Dermis blood vessel endothelial cell (primary cell): Measurements from ENCODE around the gene ZIC2. TPM values are rescaled to one million over a fixed set of nuclear protein-coding genes. Genes with fewer than 3 reads are reported as not detected.
A peak's percentile ranks its signal among the peaks of the same experiment; 100 is the strongest.

Experiments used
- DNase-seq: peaks from one replicate; pipeline ENCODE4 v3.0.0; 2010
- total RNA-seq: library from RNA; depleted of rRNA; stranded (reverse); fragments of >200 nt; gene quantifications from 2 replicates; pipeline ENCODE4 v1.2.3, GENCODE V29; 2014

ZIC2 gene
- total RNA-seq, 1 donor from 2014 or later: not detected

DNA sequence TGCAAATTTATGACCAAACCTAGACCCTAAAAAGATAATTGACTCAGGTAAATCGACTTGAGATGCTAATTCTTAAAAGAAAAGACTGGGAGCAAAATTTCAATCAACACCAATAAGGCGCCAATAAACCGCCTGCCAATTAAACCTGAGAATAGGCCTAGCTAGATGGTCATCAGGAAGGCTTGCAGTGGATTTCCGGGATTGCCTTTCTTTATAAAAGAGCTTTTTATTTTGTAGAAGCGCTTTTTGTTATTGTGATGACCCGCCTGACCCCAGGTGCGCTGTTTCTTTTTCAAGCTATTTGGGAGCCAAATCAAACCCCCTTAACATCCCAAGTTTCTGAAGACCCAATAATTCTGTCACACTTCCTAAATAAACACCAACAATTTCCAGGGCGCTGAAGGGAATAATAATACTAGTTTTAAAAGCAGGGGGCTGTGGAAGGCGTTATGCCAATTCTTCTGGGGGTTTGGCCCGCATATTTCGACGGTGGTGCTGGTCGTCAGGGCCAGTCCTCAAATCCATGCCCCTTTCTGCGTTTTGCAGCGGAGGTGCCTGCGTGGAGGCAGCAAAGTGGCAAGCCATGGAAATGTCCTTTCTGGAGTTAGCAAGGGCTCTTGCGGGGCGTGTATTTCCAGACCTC lies 7.2 kb upstream of the ZIC2 start:
- no peak for DNase-seq

DNA sequence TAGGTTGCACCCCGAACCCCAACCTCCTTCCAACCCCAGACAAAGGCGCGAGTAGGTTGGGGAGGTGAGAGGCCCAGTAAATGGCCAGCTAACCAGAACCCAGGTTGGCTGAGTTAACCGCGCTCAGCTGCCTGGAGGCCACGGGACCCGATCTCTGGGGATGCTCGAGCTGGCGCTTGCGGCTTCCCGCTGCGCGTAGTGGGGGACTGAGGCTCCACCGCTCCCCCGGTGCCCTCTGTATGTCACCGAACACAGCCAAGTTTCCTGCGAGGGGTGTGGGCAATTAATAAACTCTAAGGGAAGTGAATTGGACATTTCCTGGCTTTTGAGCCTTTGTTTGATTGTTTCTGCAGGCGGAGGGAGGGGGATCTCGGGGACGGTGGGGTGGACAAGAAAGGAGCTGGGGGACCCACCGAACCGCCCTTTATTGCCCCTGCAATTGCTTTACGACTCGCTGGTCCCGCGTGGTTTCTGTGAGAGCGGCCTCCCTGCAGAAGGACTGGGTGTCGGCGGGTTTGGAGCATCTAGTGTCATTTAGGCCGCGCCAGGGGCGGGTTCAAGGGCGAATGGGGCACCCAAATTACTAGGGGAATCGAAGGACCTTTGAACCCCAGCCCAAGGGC lies 6.5 kb upstream of the ZIC2 start:
- no peak for DNase-seq

DNA sequence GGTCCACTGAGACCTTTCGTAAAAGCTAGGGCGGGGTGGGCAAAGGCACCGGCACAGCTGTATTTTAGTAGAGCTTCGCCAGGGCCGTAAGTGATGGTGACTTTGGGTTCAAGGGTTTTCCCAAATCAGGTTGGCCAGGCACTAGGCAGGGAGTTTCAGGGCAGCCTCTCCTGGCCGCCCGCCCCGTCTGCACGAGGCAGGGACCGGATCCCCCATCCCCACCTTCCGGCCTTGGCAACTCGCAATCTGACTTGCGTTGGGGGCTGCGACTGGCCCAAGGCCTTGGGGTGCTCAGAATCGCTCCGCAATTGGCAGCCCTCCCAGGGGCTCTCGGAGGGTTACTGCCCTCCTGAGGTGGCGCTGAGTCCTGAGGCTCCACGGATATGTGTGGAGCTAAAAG lies 6.0 kb upstream of the ZIC2 start:
- DNase-seq: no peak

DNA sequence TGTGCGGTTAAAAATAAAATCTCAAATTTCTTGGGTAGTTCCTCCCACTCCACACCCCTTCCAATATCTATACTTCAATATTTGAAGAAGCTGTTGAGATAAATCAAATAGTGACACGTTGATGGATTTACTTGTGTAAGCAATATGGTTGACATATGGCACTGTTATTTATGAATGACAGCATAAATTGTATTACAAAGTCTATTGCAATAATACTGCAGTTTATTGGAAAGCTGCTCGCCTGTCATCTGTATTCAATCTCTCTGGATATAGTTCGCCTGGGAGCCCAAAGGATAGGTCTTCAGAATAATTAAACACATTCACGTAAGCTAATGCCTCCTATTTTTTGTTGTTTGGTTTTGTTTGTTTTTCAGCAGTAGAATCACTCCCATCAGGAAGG lies 5.0 kb upstream of the ZIC2 start:
- no peak for DNase-seq

DNA sequence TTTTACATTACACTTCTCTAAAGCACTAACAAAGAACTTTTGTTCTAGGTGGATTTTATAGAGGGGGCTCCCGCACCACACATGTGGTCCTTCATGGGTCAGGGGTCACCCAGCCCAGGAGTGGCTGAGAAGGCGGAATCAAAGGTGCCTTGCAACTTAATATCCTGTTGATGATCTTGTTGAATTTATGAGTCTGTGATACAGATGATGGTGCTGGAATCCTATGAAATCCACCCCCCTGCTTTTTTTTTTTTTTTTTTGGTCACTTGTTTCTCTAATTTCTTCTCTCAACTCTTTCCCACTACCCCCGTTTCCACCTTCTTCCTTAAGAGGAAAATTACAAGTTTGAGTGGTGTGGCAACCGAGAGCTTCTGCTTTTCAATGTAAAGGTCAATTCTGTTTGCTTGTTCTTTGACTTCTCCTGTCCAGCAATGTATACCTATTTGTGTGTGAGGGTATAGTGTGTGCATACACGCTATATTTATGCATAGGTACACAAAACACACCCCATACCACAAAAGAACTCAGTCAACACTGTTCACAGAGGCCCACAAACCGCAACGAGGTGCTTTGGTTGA lies 4.2 kb upstream of the ZIC2 start:
- DNase-seq: no peak

DNA sequence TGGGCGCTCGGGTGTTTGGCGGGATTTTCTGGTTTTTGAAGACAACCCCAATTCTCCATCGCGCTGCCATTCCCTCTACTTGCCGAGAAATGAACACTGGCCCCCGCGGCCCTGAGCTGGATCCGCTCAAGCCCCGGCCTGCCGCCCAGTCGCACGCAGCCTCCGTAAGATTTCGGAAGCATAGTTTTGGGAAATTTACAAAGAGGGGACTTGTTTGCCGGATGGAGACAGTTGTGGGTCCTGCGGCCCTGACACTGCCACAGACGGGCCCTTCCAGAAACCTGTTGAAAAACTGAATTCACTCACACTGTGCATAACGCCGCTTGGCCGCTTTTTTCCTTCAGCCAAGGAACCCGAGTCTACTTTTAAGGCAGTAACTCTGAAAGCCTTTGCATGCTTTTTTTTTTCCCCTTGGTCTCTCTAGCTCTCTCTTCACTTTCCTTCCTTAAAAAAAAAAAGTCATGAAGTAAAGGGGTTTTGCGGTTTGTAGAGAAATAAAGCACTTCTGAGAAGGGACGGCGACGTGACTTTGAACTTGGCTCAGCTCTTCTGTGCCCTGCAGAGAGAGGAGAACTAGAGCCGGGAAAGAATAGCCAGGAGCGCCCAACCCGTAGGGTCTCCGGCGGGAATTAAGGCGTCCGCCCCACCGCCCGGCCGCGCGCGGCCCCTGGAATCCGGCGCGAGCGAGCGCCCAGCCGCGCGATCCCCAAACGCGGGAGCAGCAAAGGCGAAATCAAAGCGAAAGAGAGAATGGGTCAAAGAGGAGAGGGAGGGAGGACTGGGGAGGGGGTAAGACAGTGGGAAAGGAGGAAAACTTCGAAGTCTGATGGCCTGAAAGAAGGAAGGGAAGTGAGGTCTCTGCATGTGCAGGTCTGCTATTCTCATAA lies 3.4 kb upstream of the ZIC2 start:
- no peak for DNase-seq

DNA sequence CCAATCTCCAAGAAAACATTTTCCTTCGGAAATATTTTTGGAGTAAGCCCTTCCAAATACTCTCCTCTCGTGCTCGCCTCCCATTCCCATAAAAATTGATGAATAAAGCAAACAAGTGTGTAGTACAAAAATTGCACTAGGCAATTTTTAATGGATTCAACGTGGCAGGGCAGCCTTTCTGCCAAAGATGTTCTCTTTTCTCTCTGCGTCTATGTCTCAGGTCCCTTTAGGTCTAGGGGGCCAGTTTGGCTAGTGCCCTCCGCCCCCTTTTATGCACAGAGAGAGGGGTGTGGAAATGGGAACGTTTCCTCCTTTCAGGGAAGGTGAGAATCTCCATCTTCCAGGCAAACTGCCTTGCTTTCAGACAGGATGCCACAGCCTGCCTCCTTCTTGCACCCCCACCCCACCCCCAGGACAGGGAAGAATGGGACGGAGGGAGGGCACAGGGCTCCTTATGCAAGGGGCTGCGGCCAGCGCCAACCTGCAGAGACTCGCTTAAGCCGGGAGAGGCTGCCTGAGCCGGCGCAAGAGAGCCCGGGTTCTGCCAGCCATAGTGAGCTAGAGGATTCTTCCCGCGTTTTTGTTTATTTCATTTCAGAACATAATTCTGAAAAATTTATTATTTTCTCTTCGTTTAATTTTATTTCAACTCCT lies 2.7 kb upstream of the ZIC2 start:
- no peak for DNase-seq

DNA sequence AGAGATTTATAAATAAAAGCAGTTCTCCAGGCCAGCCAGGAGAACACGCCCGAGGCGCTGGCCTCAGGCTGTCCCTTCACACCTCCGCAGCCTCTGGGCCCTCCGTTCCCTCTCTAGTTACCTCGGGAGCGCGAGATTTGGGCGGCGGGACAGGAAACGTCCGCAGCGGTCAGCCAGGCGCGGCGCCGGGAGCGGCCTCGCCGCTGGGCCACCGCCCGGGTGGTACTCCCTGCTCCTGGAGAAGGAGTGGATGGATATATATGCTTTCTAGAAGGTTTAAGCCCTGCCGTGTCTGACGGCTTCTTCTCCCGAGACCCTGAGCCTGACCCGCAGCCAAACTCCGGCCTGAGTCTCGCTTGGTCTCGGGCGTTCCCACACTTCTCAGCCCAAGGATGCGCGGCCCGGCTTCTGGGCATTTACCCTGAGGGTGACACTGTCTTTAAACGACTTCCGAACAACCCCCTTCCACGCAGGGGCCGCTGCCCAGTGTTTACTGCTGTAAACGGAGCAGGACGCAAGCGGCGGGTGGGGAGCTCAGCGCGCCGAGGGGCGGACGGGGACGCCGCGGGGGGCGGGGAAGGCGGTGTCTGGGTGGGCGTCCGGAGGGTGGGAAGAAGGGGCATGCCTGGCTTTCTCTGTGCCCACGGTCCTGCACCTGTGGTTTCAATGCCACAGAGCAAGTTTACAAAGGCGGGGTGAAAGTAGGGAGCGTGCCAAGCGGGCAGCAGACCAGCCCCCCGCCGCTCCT lies 2.0 kb upstream of the ZIC2 start:
- no peak for DNase-seq

DNA sequence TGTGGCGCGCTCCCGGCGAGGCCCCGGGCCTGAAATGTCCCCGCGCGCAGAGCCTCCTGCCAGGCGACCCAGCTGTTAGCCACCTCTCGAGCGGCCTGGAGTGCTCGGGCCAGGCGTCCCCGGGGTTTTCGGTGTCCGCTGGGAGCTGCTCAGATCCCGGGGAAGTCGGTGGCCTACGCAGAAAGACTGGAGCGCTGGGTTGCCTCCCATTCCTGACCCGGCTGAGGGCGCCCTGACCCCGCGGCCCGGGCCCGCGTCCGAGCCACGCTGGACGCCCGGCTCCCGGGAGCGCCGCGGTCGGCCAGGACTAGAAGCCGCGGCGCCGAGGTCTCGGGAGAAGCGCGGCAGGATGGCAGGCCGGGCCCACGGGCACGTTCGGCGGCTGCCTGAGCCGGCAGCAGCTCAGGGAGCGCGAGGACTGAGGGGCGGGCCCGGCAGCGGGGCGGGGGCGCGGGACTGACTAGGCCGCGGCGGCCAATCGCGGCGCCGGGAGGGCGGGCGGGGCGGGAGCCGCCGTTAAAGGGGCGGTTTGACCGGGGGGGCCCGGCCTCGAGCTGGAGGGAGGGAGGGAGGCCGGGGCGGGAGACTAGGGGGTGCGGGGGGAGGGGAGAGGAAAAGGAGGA lies 1.3 kb upstream of the ZIC2 start:
- DNase-seq: peak; percentile 77

DNA sequence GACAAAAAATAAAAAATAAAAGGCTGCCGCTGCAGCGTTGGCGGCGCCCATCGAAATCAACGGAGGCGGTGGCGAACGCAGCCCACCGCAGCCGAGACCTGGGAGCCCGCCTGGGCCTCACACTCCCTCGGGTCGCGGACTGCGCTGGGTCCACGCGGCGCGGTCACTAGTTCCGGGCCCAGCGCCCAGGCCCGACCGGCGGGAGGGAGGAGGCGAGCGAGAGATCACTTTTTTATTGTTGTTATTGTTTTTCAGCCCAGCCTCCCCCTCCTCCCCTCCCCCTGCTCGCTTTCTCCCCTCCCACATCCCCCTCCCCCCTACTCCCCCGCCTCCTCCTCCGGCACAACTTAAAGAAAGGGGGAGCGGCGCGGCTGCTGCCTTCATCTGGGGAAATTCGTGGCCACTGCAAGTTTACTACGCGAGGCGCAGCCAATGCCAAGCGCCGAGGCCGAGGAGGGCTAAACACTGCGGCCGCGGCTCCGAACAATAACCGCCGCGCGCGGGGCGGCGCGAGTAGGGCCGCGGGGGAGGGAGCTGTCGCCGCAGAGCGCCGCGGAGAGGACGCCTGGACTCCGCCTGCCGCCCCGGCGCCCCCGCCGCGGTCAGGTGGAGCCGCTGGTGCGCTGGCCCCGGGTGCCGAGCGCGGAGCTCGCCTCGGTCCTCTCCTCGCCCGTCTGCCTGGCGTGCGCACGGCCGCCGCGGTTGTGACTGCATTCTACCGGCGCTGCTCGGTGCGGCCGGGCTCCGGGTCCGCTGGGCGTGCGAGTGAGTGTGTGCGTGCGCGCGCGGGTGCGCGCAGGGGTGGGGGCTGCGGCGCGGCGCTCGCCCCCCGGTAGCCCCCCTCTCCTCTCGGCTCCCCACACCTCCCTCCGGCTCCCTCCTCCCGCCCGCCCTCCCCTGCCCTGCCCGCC lies 505 bp upstream of the ZIC2 start:
- peak; percentile 44 for DNase-seq

DNA sequence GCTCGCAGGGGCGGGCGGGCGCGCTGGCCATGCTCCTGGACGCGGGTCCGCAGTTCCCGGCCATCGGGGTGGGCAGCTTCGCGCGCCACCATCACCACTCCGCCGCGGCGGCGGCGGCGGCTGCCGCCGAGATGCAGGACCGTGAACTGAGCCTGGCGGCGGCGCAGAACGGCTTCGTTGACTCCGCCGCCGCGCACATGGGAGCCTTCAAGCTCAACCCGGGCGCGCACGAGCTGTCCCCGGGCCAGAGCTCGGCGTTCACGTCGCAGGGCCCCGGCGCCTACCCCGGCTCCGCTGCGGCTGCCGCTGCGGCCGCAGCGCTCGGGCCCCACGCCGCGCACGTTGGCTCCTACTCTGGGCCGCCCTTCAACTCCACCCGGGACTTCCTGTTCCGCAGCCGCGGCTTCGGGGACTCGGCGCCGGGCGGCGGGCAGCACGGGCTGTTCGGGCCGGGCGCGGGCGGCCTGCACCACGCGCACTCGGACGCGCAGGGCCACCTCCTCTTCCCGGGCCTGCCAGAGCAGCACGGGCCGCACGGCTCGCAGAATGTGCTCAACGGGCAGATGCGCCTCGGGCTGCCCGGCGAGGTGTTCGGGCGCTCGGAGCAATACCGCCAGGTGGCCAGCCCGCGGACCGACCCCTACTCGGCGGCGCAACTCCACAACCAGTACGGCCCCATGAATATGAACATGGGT lies 599 bp downstream of the ZIC2 start:
- peak; percentile 41 for DNase-seq

DNA sequence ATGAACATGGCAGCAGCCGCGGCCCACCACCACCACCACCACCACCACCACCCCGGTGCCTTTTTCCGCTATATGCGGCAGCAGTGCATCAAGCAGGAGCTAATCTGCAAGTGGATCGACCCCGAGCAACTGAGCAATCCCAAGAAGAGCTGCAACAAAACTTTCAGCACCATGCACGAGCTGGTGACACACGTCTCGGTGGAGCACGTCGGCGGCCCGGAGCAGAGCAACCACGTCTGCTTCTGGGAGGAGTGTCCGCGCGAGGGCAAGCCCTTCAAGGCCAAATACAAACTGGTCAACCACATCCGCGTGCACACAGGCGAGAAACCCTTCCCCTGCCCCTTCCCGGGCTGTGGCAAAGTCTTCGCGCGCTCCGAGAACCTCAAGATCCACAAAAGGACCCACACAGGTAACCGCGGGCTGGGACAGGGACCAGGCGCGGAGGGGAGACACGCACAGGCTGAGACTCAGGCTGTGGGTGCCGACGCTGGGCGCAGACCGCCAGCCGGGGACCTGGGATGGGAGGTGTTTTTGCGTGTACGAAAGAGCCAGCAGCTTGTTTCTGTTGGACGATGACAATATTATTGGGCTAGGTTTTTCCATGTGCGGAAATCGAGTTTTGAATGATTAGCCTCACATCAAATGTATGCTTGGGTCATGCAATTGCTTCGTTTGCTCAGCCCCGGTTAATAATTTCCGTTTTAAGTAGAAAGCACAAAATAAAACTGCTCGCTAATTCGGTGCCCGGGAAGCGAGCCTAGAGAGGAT lies 1.3 kb downstream of the ZIC2 start:
- no peak for DNase-seq

DNA sequence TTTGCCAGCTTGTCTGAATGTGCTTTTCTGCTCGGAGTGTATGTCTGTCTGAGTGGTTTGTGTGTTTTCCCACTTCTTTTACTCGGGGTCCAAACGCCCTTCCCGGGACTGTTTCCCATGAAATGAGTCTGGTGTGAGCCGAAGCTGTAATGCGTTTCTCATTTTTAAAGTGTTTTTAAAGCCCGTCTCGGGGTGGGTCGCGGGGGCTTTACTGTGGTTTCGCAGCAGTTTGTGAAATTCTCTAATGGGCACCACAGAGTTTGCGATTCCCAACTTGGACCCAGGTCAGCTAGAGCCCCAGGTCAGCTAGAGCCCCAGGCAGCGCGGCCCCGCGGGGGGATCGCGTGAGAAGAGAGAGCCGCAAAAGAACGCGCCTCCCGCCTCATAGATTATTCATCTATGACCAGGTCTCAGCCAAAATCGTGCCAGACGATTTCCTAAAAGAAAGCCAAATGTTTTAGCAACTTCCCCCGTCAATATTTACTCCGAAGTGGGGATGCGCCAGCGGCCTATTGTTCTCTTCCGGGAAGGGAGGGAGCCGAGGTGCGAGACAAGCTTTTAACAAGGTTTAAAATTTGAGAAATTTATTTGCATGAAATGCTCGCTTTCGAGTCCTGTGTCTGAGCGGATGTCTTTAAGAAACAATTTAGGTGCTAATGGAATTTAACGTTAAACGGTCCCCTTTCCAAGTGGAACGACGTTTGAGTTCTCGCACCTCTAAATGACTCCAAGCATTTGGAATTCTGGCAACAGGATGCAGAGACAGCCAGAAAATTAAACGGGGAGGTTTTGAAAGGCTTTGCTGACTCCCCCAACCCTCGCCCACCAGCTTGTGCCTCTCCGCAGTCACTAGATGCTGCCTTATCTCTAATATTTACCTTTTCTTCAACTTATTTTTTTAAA lies 2.2 kb downstream of the ZIC2 start:
- no peak for DNase-seq

DNA sequence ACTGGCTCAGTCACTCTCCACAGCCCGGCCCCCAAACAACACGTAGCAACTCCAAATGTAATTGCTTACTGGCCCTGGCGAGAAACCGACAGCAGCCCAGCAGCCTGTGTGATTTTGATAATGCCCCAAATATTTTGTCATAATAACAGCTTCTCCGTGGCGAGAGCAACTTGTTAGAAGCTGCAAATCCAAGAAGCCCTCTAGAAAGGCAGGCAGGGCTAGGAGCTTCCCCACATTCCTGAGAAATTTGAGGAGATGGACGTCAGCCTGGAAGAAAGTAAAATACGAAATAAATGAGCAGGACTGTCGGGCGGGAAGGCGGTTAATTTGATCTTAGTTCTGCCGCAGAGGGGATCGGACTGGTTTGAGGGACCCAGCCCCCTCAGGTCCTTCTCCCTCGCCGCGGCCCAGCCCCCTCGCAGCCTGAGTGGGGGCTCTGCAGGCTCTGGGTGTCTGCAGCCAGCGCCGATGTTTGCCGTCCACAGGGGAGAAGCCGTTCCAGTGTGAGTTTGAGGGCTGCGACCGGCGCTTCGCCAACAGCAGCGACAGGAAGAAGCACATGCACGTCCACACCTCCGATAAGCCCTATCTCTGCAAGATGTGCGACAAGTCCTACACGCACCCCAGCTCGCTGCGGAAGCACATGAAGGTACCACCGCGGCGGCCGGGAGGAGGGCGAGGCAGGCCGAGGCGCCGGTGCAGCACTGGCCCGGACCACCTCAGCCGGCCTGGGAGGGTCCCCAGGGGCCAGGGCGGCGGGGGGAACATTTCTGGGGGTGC lies 3.1 kb downstream of the ZIC2 start:
- no peak for DNase-seq

DNA sequence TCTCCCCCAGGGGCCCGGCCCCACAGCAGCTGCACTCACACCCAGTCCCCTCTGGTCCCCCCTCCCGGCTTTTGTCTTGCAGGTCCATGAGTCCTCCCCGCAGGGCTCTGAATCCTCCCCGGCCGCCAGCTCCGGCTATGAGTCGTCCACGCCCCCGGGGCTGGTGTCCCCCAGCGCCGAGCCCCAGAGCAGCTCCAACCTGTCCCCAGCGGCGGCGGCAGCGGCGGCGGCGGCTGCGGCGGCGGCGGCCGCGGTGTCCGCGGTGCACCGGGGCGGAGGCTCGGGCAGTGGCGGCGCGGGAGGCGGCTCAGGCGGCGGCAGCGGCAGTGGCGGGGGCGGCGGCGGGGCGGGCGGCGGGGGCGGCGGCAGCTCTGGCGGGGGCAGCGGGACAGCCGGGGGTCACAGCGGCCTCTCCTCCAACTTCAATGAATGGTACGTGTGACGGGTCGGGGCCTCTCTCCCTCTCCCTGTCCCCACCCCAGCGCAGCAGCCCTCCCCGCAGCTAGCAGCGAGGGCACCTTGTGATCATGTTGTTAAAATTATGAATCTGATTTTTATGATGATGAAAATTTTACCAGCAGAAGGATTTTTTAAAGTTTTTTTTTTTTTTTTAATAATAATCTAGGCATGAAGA lies 3.8 kb downstream of the ZIC2 start:
- no peak for DNase-seq

DNA sequence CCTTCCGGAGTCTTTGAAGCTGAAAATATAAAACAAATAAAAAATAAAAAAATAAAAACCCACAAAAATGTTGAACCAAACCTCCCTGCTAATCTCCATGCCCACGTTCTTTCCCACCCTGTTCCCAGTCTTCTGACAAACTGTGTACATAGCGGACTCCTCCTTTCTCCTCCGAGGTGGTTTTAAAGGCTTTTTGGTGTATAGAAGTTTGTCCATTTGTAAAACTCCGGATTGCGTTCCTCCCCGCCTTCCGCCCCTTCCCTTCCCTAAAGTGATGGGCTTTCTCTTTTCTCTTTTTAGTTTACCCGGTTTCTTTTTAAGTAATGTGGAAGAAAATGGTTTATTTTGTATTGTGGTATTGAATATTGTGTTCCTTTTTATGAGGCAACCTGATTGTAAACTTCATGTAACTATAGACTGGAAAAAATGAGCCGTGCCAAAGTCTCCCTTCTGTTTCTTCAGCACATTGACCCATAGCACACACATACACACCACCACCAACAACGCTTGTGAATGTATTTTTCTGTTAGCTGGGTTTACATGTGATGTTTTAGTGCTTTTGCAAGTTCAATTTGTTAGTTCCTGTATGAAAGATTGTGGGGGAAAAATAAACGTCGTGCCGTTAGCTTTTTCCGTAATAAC lies 4.4 kb downstream of the ZIC2 start:
- DNase-seq: no peak
